HepG2 (cell line): Measurements from ENCODE around the gene PBX2.

Source experiments
- CHD2 ChIP-seq: IDR thresholded peaks from 2 replicates; pipeline ENCODE4 v1.6.1; 2011; ENCODE audit warnings: low read depth, low read length, improper control_type of control experiment
- EZH2 ChIP-seq: conservative IDR thresholded peaks from 2 replicates; pipeline ENCODE4 v1.6.1; 2012; ENCODE audit warnings: mild to moderate bottlenecking, low read depth, low read length, moderate library complexity
- ISX ChIP-seq: sonication (generic); formaldehyde crosslinking; conservative IDR thresholded peaks from 2 replicates; pipeline ENCODE4 v1.5.0; 2020; ENCODE audit warnings: missing genetic modification reagents
- KDM5B ChIP-seq: sonication (generic); formaldehyde crosslinking; IDR thresholded peaks from 2 replicates; pipeline ENCODE4 v1.4.0; 2020; ENCODE audit warnings: missing genetic modification reagents, mild to moderate bottlenecking, borderline replicate concordance
- MBD4 ChIP-seq: IDR thresholded peaks from 2 replicates; pipeline ENCODE4 v1.6.1; 2012; ENCODE audit warnings: low read length, inconsistent platforms, borderline replicate concordance
- POLR2A ChIP-seq, 2 experiments: IDR thresholded peaks; 2 replicates each; pipeline ENCODE4 v1.6.1; 2011; ENCODE audit warnings: low read depth in 2 of 2, low read length in 2 of 2, mild to moderate bottlenecking in 1 of 2, moderate library complexity in 1 of 2; ENCODE audit not compliant: insufficient read depth in 1 of 2
- TBL1XR1 ChIP-seq: fragments of 150-350 bp; IDR thresholded peaks from 2 replicates; pipeline ENCODE4 v1.6.1; 2014; ENCODE audit warnings: borderline replicate concordance, low read length; ENCODE audit not compliant: partially characterized antibody
- YY1 ChIP-seq: IDR thresholded peaks from 2 replicates; pipeline ENCODE4 v1.6.1; 2011; ENCODE audit warnings: low read length, low read depth, moderate library complexity, mild to moderate bottlenecking; ENCODE audit not compliant: insufficient read depth, insufficient replicate concordance
- TF ChIP-seq, protein P1 (sequence below): sonication (generic); formaldehyde crosslinking; IDR thresholded peaks from 2 replicates; pipeline ENCODE4 v1.5.0; 2020; ENCODE audit warnings: mild to moderate bottlenecking, missing genetic modification reagents, moderate library complexity
- TF ChIP-seq, protein P2 (sequence below): IDR thresholded peaks from 2 replicates; pipeline ENCODE4 v1.6.1; 2016
- TF ChIP-seq, protein P3 (sequence below): sonication (generic); formaldehyde crosslinking; IDR thresholded peaks from 2 replicates; pipeline ENCODE4 v1.4.0; 2020; ENCODE audit warnings: missing genetic modification reagents

DNA sequence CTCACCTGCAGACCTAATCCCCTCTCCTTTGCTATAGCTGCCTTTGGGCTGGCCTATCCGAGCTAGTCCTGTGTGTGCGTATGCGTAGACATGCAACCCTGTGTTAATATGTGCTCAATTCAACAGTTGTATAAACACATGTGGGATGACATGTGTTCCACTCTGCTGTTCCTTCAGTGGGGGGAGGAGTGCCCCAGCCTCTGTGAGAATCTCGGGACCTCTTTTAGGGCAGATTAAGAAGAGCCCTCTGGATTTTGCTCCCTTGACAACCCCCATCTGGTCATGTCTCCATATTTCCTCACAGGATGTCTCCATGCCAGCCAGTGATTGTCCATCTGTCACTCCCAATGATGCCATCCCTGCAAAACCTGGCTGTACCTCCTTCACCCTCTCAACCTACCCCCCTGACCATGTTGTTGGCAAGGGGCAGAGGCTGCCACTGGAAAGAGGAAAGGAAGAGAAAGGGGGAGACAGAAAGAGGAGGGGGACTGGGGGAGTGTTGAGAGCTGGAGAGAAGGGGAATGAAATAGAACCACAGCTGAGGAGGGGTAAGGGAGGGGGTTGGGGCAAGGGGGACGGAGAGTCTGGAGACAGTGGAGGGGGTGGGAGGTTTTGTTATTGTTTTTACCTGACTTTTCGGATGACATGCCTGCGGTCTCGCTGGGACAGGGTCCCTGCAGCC is 38.7 kb downstream of the PBX2 start:
- TF ChIP-seq, protein P1, sequence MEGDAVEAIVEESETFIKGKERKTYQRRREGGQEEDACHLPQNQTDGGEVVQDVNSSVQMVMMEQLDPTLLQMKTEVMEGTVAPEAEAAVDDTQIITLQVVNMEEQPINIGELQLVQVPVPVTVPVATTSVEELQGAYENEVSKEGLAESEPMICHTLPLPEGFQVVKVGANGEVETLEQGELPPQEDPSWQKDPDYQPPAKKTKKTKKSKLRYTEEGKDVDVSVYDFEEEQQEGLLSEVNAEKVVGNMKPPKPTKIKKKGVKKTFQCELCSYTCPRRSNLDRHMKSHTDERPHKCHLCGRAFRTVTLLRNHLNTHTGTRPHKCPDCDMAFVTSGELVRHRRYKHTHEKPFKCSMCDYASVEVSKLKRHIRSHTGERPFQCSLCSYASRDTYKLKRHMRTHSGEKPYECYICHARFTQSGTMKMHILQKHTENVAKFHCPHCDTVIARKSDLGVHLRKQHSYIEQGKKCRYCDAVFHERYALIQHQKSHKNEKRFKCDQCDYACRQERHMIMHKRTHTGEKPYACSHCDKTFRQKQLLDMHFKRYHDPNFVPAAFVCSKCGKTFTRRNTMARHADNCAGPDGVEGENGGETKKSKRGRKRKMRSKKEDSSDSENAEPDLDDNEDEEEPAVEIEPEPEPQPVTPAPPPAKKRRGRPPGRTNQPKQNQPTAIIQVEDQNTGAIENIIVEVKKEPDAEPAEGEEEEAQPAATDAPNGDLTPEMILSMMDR (CRISPR knock-in tag) = no peak
- no peak for TF ChIP-seq ISX
- TF ChIP-seq YY1 = no peak
- TF ChIP-seq, protein P2, sequence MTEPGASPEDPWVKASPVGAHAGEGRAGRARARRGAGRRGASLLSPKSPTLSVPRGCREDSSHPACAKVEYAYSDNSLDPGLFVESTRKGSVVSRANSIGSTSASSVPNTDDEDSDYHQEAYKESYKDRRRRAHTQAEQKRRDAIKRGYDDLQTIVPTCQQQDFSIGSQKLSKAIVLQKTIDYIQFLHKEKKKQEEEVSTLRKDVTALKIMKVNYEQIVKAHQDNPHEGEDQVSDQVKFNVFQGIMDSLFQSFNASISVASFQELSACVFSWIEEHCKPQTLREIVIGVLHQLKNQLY (CRISPR knock-in tag) = no peak
- TF ChIP-seq MBD4 = no peak
- no peak for TF ChIP-seq POLR2A (IDR thresholded peaks at IDR 0.05; ENCODE audit: insufficient read depth in 1 of 2, low read depth in 2 of 2, low read length in 2 of 2)
- no peak for TF ChIP-seq EZH2
- no peak for TF ChIP-seq KDM5B (CRISPR knock-in tag)
- no peak for TF ChIP-seq CHD2
- TF ChIP-seq, protein P3, sequence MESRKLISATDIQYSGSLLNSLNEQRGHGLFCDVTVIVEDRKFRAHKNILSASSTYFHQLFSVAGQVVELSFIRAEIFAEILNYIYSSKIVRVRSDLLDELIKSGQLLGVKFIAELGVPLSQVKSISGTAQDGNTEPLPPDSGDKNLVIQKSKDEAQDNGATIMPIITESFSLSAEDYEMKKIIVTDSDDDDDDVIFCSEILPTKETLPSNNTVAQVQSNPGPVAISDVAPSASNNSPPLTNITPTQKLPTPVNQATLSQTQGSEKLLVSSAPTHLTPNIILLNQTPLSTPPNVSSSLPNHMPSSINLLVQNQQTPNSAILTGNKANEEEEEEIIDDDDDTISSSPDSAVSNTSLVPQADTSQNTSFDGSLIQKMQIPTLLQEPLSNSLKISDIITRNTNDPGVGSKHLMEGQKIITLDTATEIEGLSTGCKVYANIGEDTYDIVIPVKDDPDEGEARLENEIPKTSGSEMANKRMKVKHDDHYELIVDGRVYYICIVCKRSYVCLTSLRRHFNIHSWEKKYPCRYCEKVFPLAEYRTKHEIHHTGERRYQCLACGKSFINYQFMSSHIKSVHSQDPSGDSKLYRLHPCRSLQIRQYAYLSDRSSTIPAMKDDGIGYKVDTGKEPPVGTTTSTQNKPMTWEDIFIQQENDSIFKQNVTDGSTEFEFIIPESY (CRISPR knock-in tag) = no peak
- no peak for TF ChIP-seq TBL1XR1
